Right lobe of liver (tissue), 6 donors: ENCODE data around the gene STK32B. TPM values are rescaled to one million over a fixed set of nuclear protein-coding genes. Genes with fewer than 3 reads are reported as not detected.

Source experiments
- ATAC-seq, 4 donors: fragments of 200-7000 bp; cut with Tn5 transposase; one replicate each; pipeline ENCODE4 v1.9.1; 2020; ENCODE audit warnings: mild to moderate bottlenecking in 4 of 4, moderate library complexity in 4 of 4
- DNase-seq, 3 donors: peaks; one replicate each; pipeline ENCODE4 v3.0.0-alpha.2; 2020
- H3K27ac ChIP-seq, 3 donors: fragments of 200-600 bp; one replicate each; pipeline ENCODE4 v1.8.0; 2022
- H3K27me3 ChIP-seq, 2 donors: fragments of 200-600 bp; one replicate each; pipeline ENCODE4 v1.8.0; 2022
- H3K36me3 ChIP-seq, 4 donors: fragments of 200-600 bp; sonication (generic) in 1 of 4; one replicate each; pipeline versions ENCODE4 v1.5.1 to v1.8.0; 2017 to 2022; ENCODE audit warnings: control low read depth in 1 of 4
- H3K4me1 ChIP-seq, 4 donors: fragments of 200-600 bp; sonication (generic) in 1 of 4; one replicate each; pipeline versions ENCODE4 v1.5.1 to v1.8.0; 2017 to 2022; ENCODE audit warnings: control low read depth in 1 of 4
- H3K4me3 ChIP-seq, 3 donors: fragments of 200-600 bp; one replicate each; pipeline ENCODE4 v1.8.0; 2022
- H3K9me3 ChIP-seq, 4 donors: fragments of 200-600 bp; sonication (generic) in 1 of 4; one replicate each; pipeline versions ENCODE4 v1.5.1 to v1.8.0; 2017 to 2022; ENCODE audit warnings: control low read depth in 1 of 4
- CTCF ChIP-seq, 4 donors: fragments of 200-600 bp in 3 of 4; fragments of 450-650 bp in 1 of 4; IDR thresholded peaks; one replicate each; pipeline versions ENCODE4 v1.5.1 to v1.8.0; 2016 to 2022; ENCODE audit warnings: antibody characterized with exemption in 4 of 4, mild to moderate bottlenecking in 2 of 4
- POLR2A ChIP-seq: fragments of 450-650 bp; IDR thresholded peaks from one replicate; pipeline ENCODE4 v1.6.1; 2017; ENCODE audit warnings: antibody characterized with exemption, mild to moderate bottlenecking
- WGBS: methylation state at CpG from one replicate; pipeline ENCODE4 v1.1.6; 2018; ENCODE audit warnings: low coverage, low lambda C conversion rate; ENCODE audit not compliant: insufficient coverage; ENCODE audit errors: missing lambda C conversion rate; 5-methylcytosine and 5-hydroxymethylcytosine counted together
- intact Hi-C, 2 donors: fragments of 100-400 bp; cut with DNase I; formaldehyde crosslinking; loops; one replicate each; pipeline versions ENCODE4 v1.11.2 to v1.14.1; 2022
- total RNA-seq, 6 experiments: library from RNA; depleted of rRNA in 2 of 6; stranded (reverse); fragments of >200 nt in 2 of 6; fragmentation: NEBNext Ultra II Directional in 3 of 6; extraction: Animal tissue kit (Norgen Biotek cat#: 25700) in 3 of 6; gene quantifications; one replicate each; pipeline versions ENCODE4 v1.1.0 to v1.2.4, GENCODE V29; 2016 to 2023
- donor health status: DM: no; HTN: yes; CAD: no.
- donor health status: DM: no; HTN: no; CAD: no.
- donor health status: DM: no; HTN: no; CAD: no.
- donor health status: DM: no; HTN: yes; CAD: no.
- donor health status: DM: no; HTN: yes; CAD: no.

STK32B gene
- total RNA-seq, 6 experiments from 2014 or later = 0.05 to 0.07 TPM; not detected in 4

- Histone ChIP-seq H3K27ac (no peak overlapping the region), H3K9me3 (no peaks in the 10 kb centered on the region), H3K4me3 (no peak overlapping the region), H3K4me1 (no peaks in the 10 kb centered on the region), H3K27me3 (no peaks in the 10 kb centered on the region), H3K36me3 (no peaks in the 10 kb centered on the region)
- intact Hi-C loops = no loop called here
- ATAC-seq (no peak), DNase-seq (no peak)
- no peak for TF ChIP-seq CTCF (IDR thresholded peaks at IDR 0.05)
- no peak for TF ChIP-seq POLR2A
- WGBS = 28% methylated on average over 4 of the region's 4 CpGs
Observed at GRCh38 chr4:5160668-5161067, 109.4 kb downstream of the STK32B start.

- TF ChIP-seq POLR2A (no peak), CTCF (IDR thresholded peaks at IDR 0.05) (no peak)
- no peaks in the 10 kb centered on the region for H3K27me3 ChIP-seq
- whole genome bisulfite sequencing = 39% methylated on average over 6 of the region's 6 CpGs
- DNase-seq (no peak), ATAC-seq (no peak)
- H3K9me3 ChIP-seq = no peaks in the 10 kb centered on the region
- H3K27ac ChIP-seq = no peak overlapping the region
- H3K36me3 ChIP-seq = no peaks in the 10 kb centered on the region
- no peak overlapping the region for H3K4me3 ChIP-seq
- intact Hi-C loops = no loop called here
- no peaks in the 10 kb centered on the region for H3K4me1 ChIP-seq
Observed at GRCh38 chr4:5162909-5163508, 111.7 kb downstream of the STK32B start.

- DNase-seq (no peak), ATAC-seq (no peak)
- TF ChIP-seq CTCF (IDR thresholded peaks at IDR 0.05) (no peak), POLR2A (no peak)
- no peak overlapping the region for H3K27ac ChIP-seq
- H3K4me1 ChIP-seq = no peaks in the 10 kb centered on the region
- no peaks in the 10 kb centered on the region for H3K9me3 ChIP-seq
- H3K4me3 ChIP-seq = no peak overlapping the region
- 66% methylated on average over 5 of the region's 10 CpGs for WGBS
- H3K36me3 ChIP-seq = no peaks in the 10 kb centered on the region
- no peaks in the 10 kb centered on the region for H3K27me3 ChIP-seq
- intact Hi-C loops = no loop called here
Observed at GRCh38 chr4:5164221-5164912, 113.1 kb downstream of the STK32B start.

- no peak for TF ChIP-seq POLR2A
- TF ChIP-seq CTCF (IDR thresholded peaks at IDR 0.05) = no peak
- no peak overlapping the region for H3K27ac ChIP-seq
- H3K4me3 ChIP-seq = no peak overlapping the region
- no peaks in the 10 kb centered on the region for H3K36me3 ChIP-seq
- H3K9me3 ChIP-seq = no peaks in the 10 kb centered on the region
- no peaks in the 10 kb centered on the region for H3K27me3 ChIP-seq
- H3K4me1 ChIP-seq = no peaks in the 10 kb centered on the region
- intact Hi-C loops = no loop called here
- DNase-seq (no peak), ATAC-seq (no peak)
- 40% methylated on average over 20 of the region's 29 CpGs for whole genome bisulfite sequencing
Observed at GRCh38 chr4:5165420-5166369, 114.4 kb downstream of the STK32B start.
